GM21576 (cell line): ENCODE data around the gene VEPH1.

Experiments
- ATAC-seq: cut with Tn5 transposase; IDR thresholded peaks from one replicate; pipeline ENCODE4 v1.9.1; 2021; ENCODE audit warnings: mild to moderate bottlenecking, moderate library complexity; ENCODE audit not compliant: unreplicated experiment

VEPH1 gene

GRCh38 chr3:157275832-157276231, 227.4 kb downstream of the VEPH1 start:
- ATAC-seq = no peak

GRCh38 chr3:157274644-157275137, 228.5 kb downstream of the VEPH1 start:
- ATAC-seq = no peak

GRCh38 chr3:157271283-157271882, 231.8 kb downstream of the VEPH1 start:
- ATAC-seq = no peak

- ATAC-seq = no peak
These were observed 235.2 kb downstream of the VEPH1 start for GRCh38 chr3:157268026-157268425.

GRCh38 chr3:157265931-157266330, 237.3 kb downstream of the VEPH1 start:
- ATAC-seq = no peak

GRCh38 chr3:157263027-157263426, 240.2 kb downstream of the VEPH1 start:
- ATAC-seq = no peak

GRCh38 chr3:157261000-157261399, 242.2 kb downstream of the VEPH1 start:
- no peak for ATAC-seq

GRCh38 chr3:157259825-157260224, 243.4 kb downstream of the VEPH1 start:
- ATAC-seq = no peak

GRCh38 chr3:157257101-157257500, 246.1 kb downstream of the VEPH1 start:
- no peak for ATAC-seq

GRCh38 chr3:157255797-157256196, 247.4 kb downstream of the VEPH1 start:
- no peak for ATAC-seq

- no peak for ATAC-seq
These were observed 251.5 kb downstream of the VEPH1 start for GRCh38 chr3:157251685-157252084.

GRCh38 chr3:157249606-157250005, 253.6 kb downstream of the VEPH1 start:
- no peak for ATAC-seq

- ATAC-seq = no peak
These were observed 254.4 kb downstream of the VEPH1 start for GRCh38 chr3:157248590-157249422.

GRCh38 chr3:157247391-157247790, 255.8 kb downstream of the VEPH1 start:
- no peak for ATAC-seq

GRCh38 chr3:157242836-157243235, 260.4 kb downstream of the VEPH1 start:
- ATAC-seq = no peak

- no peak for ATAC-seq
These were observed 261.6 kb downstream of the VEPH1 start for GRCh38 chr3:157241599-157241998.

GRCh38 chr3:157240408-157240807, 262.8 kb downstream of the VEPH1 start:
- no peak for ATAC-seq

- ATAC-seq = peak; percentile 100
These were observed 264.0 kb downstream of the VEPH1 start for GRCh38 chr3:157239082-157239704.

GRCh38 chr3:157238457-157238856, 264.8 kb downstream of the VEPH1 start:
- no peak for ATAC-seq

GRCh38 chr3:157237886-157238285, 265.3 kb downstream of the VEPH1 start:
- no peak for ATAC-seq

GRCh38 chr3:157235291-157235690, 267.9 kb downstream of the VEPH1 start:
- no peak for ATAC-seq

GRCh38 chr3:157233923-157234322, 269.3 kb downstream of the VEPH1 start:
- no peak for ATAC-seq
